Trophoblast cell (in vitro differentiated cells and primary cell): ENCODE measurements around the gene SERPING1.
A peak's percentile ranks its signal among the peaks of the same experiment; 100 is the strongest.

Experiments
- DNase-seq, 2 donors: peaks; one replicate each; pipeline ENCODE4 v3.0.0-alpha.2; 2016
- H2AFZ ChIP-seq: 2 replicates; pipeline ENCODE4 v1.6.1; 2013; ENCODE audit warnings: low read length, moderate library complexity, mild to moderate bottlenecking; ENCODE audit not compliant: insufficient read depth, poor library complexity
- H2AK5ac ChIP-seq: 2 replicates; pipeline ENCODE4 v1.6.1; 2013; ENCODE audit warnings: mild to moderate bottlenecking, low read length
- H2BK120ac ChIP-seq: 2 replicates; pipeline ENCODE4 v1.6.1; 2013; ENCODE audit warnings: low read length, mild to moderate bottlenecking, moderate library complexity; ENCODE audit not compliant: insufficient read depth, poor library complexity
- H2BK12ac ChIP-seq: 2 replicates; pipeline ENCODE4 v1.6.1; 2013; ENCODE audit warnings: mild to moderate bottlenecking, low read length, moderate library complexity
- H2BK5ac ChIP-seq: 2 replicates; pipeline ENCODE4 v1.6.1; 2013; ENCODE audit warnings: low read length, low read depth, moderate library complexity, mild to moderate bottlenecking; ENCODE audit not compliant: poor library complexity
- H3K14ac ChIP-seq: 2 replicates; pipeline ENCODE4 v1.6.1; 2013; ENCODE audit warnings: mild to moderate bottlenecking, low read length
- H3K18ac ChIP-seq: 2 replicates; pipeline ENCODE4 v1.6.1; 2013; ENCODE audit warnings: mild to moderate bottlenecking, low read length
- H3K23ac ChIP-seq: 2 replicates; pipeline ENCODE4 v1.6.1; 2013; ENCODE audit warnings: low read length
- H3K27ac ChIP-seq: 2 replicates; pipeline ENCODE4 v1.5.1; 2013; ENCODE audit warnings: low read depth, mild to moderate bottlenecking, inconsistent platforms, low read length, moderate library complexity
- H3K27me3 ChIP-seq: 2 replicates; pipeline ENCODE4 v1.6.1; 2013; ENCODE audit warnings: inconsistent platforms, mild to moderate bottlenecking, low read length, moderate library complexity; ENCODE audit not compliant: insufficient read depth
- H3K36me3 ChIP-seq, 2 experiments: 1 replicate in 1 of 2; 2 replicates in 1 of 2; pipeline ENCODE4 v1.6.1; 2013; ENCODE audit warnings: low read length in 2 of 2, mild to moderate bottlenecking in 2 of 2, moderate library complexity in 1 of 2; ENCODE audit not compliant: insufficient read depth in 2 of 2, control insufficient read depth in 1 of 2
- H3K4ac ChIP-seq: 2 replicates; pipeline ENCODE4 v1.6.1; 2013; ENCODE audit warnings: low read depth, mild to moderate bottlenecking, low read length, moderate library complexity
- H3K4me1 ChIP-seq, 2 experiments: 1 replicate in 1 of 2; 2 replicates in 1 of 2; pipeline ENCODE4 v1.6.1; 2013; ENCODE audit warnings: low read length in 2 of 2, mild to moderate bottlenecking in 2 of 2, moderate library complexity in 1 of 2; ENCODE audit not compliant: insufficient read depth in 2 of 2, control insufficient read depth in 1 of 2
- H3K4me2 ChIP-seq: 2 replicates; pipeline ENCODE4 v1.6.1; 2013; ENCODE audit warnings: inconsistent platforms, mild to moderate bottlenecking, low read length, moderate library complexity
- H3K4me3 ChIP-seq: 2 replicates; pipeline ENCODE4 v1.5.1; 2013; ENCODE audit warnings: mild to moderate bottlenecking, low read depth, low read length, inconsistent platforms
- H3K79me1 ChIP-seq: one replicate; pipeline ENCODE4 v1.6.1; 2013; ENCODE audit warnings: low read length
- H3K79me2 ChIP-seq: 2 replicates; pipeline ENCODE4 v1.6.1; 2013; ENCODE audit warnings: low read length, mild to moderate bottlenecking; ENCODE audit not compliant: control insufficient read depth, insufficient read depth, poor library complexity
- H3K9ac ChIP-seq: 2 replicates; pipeline ENCODE4 v1.6.1; 2013; ENCODE audit warnings: mild to moderate bottlenecking, low read length
- H3K9me3 ChIP-seq: 2 replicates; pipeline ENCODE4 v1.6.1; 2013; ENCODE audit warnings: low read depth, mild to moderate bottlenecking, control low read depth, inconsistent platforms, low read length; ENCODE audit not compliant: insufficient read depth
- H4K12ac ChIP-seq: 2 replicates; pipeline ENCODE4 v1.6.1; 2013; ENCODE audit warnings: low read depth, mild to moderate bottlenecking, low read length, moderate library complexity
- H4K8ac ChIP-seq: 2 replicates; pipeline ENCODE4 v1.6.1; 2013; ENCODE audit warnings: low read depth, mild to moderate bottlenecking, low read length, moderate library complexity
- H4K91ac ChIP-seq: one replicate; pipeline ENCODE4 v1.6.1; 2013; ENCODE audit warnings: low read depth, mild to moderate bottlenecking, low read length, moderate library complexity
- WGBS: extraction: QIAGEN DNeasy Blood & Tissue Kit; methylation state at CpG from one replicate; pipeline ENCODE4 v1.1.7; 2013; ENCODE audit warnings: missing lambda C conversion rate; ENCODE audit not compliant: insufficient read length, insufficient coverage; ENCODE audit errors: extremely low coverage; 5-methylcytosine and 5-hydroxymethylcytosine counted together

SERPING1 gene

DNA sequence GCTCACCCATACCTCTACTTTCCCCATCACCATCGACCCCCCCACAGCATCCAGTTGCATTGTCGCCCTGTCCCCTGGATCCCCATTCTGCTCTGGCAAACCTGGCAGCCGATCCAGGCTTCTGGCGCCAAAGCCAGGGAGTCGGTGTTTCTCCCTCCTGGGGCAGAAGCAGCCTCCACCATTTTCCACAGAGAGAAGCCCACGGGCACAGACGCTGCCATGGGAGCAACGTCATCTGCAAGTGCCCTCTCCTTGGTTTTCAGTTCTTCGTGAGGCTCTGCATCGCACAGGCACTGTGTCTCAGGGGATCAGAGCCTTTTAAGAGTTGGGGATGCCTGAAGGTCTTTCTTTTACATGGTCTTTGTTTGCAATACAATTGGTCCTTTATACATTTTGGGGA lies 49.9 kb downstream of the SERPING1 start:
- no peak overlapping the region for H2BK12ac ChIP-seq
- no peak overlapping the region for H3K14ac ChIP-seq
- H3K79me1 ChIP-seq: peaks cover 2% of the 10 kb centered on the region
- H3K4me1 ChIP-seq: peaks cover 35 to 36% of the 10 kb centered on the region in 2 experiments
- no peak overlapping the region for H2AK5ac ChIP-seq
- H2BK5ac ChIP-seq: no peak overlapping the region
- H3K9me3 ChIP-seq: no peaks in the 10 kb centered on the region
- no peak overlapping the region for H3K18ac ChIP-seq
- no peaks in the 10 kb centered on the region for H3K36me3 ChIP-seq
- no peak for DNase-seq
- H2AFZ ChIP-seq: no peak overlapping the region
- no peaks in the 10 kb centered on the region for H3K27me3 ChIP-seq
- no peak overlapping the region for H4K91ac ChIP-seq
- no peak overlapping the region for H3K4me3 ChIP-seq
- H3K4ac ChIP-seq: no peak overlapping the region
- no peak overlapping the region for H4K8ac ChIP-seq
- no peak overlapping the region for H3K27ac ChIP-seq
- no peak overlapping the region for H4K12ac ChIP-seq
- no CpG with 5 or more reads among the region's 10 CpGs for WGBS
- no peaks in the 10 kb centered on the region for H3K79me2 ChIP-seq
- no peak overlapping the region for H3K9ac ChIP-seq
- peak overlapping the region; percentile 5 for H3K4me2 ChIP-seq
- no peak overlapping the region for H2BK120ac ChIP-seq
- no peak overlapping the region for H3K23ac ChIP-seq

DNA sequence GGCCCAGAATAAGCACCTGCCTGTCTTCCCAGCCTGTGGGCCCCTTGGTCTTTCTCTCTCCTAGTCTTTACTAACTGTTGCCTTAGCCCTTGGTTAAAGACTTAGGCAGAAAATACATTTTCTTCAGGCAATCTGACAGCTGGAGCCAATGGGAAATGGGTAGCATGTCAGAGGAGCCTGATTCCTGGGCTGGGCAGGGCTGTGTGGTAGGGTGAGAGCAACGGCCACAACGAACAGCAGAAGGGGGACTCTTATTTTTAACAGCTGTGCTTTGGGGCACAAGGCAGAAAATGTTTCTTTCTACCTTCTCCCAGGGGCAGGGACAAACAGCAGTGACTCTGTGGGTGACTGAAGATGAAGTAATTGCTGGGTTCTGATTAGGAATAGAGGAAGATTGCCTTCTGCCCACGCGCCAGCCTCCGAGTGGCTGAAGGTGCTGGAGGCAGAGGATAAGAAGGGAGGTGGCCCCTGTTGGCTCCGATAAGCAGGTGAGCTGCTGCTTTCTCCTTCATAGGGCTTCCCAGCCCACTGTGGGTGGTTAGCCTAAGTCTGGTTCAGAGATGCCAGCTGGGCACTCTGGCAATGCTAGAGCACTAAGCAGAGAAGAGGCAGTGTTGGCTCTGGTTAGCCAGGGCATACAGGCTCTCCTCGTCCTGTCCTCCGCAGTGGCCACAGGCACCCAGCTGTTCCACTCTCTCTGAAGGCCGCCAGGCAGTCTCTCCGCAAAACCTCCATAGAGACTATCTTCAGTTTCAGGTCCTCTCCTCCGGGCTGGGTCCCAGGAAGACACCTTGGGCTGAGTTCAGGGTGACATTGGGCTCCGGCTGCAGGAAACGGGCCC lies 50.7 kb downstream of the SERPING1 start:
- no CpG with 5 or more reads among the region's 13 CpGs for WGBS
- no peak overlapping the region for H3K4ac ChIP-seq
- H4K91ac ChIP-seq: no peak overlapping the region

DNA sequence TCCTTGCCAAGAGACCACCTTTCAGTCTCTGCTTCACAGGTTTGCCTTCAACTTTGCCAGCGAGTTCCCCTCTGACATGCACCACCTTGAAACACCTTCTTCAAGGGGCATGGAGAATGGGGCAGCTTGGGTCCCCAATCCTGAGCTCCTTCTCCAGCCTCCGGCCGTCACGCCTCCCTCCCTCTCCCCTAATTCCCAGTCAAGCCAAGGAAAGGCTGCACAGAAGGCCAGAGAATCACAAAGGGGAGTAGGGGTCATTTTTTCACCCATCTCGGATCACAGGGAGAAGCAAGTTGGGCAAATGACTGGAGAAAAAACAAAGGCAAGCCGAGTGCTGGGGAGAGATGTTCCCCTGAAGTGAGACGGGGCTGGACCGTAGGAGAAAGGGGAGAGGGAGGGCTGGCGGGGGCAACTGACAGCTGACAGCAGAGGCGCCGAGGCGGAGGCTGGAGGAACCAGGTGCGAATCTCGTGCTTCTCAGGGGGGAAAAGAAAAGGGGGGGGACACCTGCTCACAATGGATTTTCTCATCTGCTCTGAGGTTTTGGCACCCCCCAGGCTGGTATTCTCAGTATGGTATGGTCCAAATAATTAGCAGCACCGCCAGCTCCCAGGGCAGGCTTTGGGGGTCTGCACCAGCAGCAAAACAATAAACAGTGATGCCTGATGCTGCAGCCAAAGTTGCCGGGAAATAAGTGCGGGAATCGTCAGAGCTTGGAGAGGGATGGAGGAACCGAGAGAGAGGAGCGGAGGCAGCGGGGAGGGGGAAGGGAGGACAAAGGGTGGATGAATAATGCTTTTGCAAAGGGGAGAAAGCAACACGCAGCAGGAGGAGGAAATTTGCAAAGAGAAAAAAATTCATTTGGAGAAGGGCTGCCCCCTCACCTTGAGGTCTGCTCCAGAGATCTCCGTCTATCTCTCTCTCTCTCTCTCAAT lies 51.6 kb downstream of the SERPING1 start:
- H3K36me3 ChIP-seq: no peaks in the 10 kb centered on the region
- H3K79me2 ChIP-seq: no peaks in the 10 kb centered on the region
- peak overlapping the region; percentile 40 for H4K12ac ChIP-seq
- H4K8ac ChIP-seq: no peak overlapping the region
- no peak overlapping the region for H3K14ac ChIP-seq
- no peak overlapping the region for H2AK5ac ChIP-seq
- WGBS: no CpG with 5 or more reads among the region's 23 CpGs
- peaks cover 2% of the 10 kb centered on the region for H3K79me1 ChIP-seq
- peak overlapping the region; percentile 32 for H3K4me3 ChIP-seq
- no peak overlapping the region for H2AFZ ChIP-seq
- no peak overlapping the region for H2BK120ac ChIP-seq
- peaks cover 35 to 36% of the 10 kb centered on the region in 2 experiments for H3K4me1 ChIP-seq
- H3K9me3 ChIP-seq: no peaks in the 10 kb centered on the region
- no peaks in the 10 kb centered on the region for H3K27me3 ChIP-seq
- peak overlapping the region; percentile 48 for H3K4me2 ChIP-seq
- no peak overlapping the region for H3K4ac ChIP-seq
- no peak overlapping the region for H3K18ac ChIP-seq
- DNase-seq: peak in 1 of 2 donors; percentile 41
- no peak overlapping the region for H3K27ac ChIP-seq
- H4K91ac ChIP-seq: no peak overlapping the region
- H2BK12ac ChIP-seq: no peak overlapping the region
- H3K23ac ChIP-seq: no peak overlapping the region
- no peak overlapping the region for H3K9ac ChIP-seq
- H2BK5ac ChIP-seq: no peak overlapping the region

More for the DNA sequence above, 50.7 kb downstream of the SERPING1 start:
- Histone ChIP-seq H3K14ac (no peak overlapping the region), H3K79me1 (peaks cover 2% of the 10 kb centered on the region), H3K4me2 (no peak overlapping the region), H2BK5ac (no peak overlapping the region), H2AK5ac (no peak overlapping the region), H2AFZ (no peak overlapping the region), H4K12ac (no peak overlapping the region), H3K18ac (no peak overlapping the region), H3K4me3 (no peak overlapping the region), H3K9ac (no peak overlapping the region), H3K23ac (no peak overlapping the region), H2BK120ac (no peak overlapping the region), H3K79me2 (no peaks in the 10 kb centered on the region), H3K27ac (no peak overlapping the region), H3K9me3 (no peaks in the 10 kb centered on the region), H3K36me3 (no peaks in the 10 kb centered on the region), H4K8ac (no peak overlapping the region), H3K27me3 (no peaks in the 10 kb centered on the region), H2BK12ac (no peak overlapping the region), H3K4me1 (peaks cover 35 to 36% of the 10 kb centered on the region in 2 experiments)
- no peak for DNase-seq

DNA sequence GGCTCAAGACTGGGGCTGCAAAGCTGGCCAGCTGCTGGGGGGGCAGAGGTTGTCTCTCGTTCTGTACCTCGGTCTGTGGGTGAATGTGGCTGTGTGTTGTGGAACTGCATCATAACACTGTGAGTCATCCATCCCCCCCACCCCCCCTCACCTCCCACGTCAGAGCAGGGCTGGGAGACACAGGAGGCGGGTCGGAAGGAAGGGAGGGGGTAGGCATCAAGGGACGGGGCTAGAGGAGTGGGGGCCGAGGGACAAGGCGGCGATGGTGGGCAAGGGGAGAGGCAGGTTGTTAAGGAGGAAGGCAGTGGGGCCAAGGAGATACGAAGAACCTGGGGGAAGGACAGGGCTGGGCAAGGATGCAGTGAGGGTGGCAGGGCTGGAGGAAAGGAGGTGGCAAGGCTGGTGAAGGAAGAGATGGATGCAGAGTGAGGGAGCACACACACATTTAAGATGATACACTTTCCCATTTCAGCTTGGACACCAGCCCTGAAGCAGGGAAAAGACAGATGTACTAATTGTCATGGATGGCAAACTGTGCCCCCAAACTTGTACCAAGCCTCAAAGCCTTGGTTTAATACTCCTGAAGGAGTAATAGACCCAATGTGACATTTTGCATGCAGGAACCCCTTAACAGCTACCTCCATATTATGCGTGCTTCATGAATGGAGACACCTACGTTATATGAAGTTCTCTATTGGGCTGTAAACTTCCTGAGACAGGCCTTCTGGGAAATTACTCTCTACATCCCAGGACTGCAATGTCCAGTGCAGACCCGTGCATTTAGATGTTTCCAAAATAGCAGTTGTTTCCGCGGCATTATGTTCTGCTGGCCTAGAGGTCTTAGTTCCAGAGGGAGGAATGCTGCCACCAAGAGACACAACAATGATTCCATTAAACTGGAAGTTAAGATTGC lies 52.6 kb downstream of the SERPING1 start, which contains the start of gene YPEL4:
TSS of gene YPEL4 (minus strand) at position 87 of the 913 bp plus-strand sequence. CDS start 2,805 bp downstream, outside the sequence.
- H4K91ac ChIP-seq: no peak within 1 kb of the TSS
- peak; percentile 60 to 69 for DNase-seq
- no CpG with 5 or more reads among the region's 15 CpGs for whole genome bisulfite sequencing

More for the DNA sequence above, 52.6 kb downstream of the SERPING1 start, which contains the start of gene YPEL4:
- Histone ChIP-seq H3K79me1 (peaks cover 2% of the 10 kb centered on the region), H4K8ac (no peak within 1 kb of the TSS), H3K9ac (no peak within 1 kb of the TSS), H3K23ac (no peak within 1 kb of the TSS), H2BK120ac (no peak within 1 kb of the TSS), H3K36me3 (no peaks in the 10 kb centered on the region), H3K18ac (peak within 1 kb of the TSS; percentile 1), H2BK12ac (no peak within 1 kb of the TSS), H3K4ac (no peak within 1 kb of the TSS), H3K79me2 (no peaks in the 10 kb centered on the region), H3K27ac (no peak within 1 kb of the TSS), H3K4me3 (peak within 1 kb of the TSS; percentile 32), H3K14ac (peak within 1 kb of the TSS; percentile 2), H3K9me3 (no peaks in the 10 kb centered on the region), H3K4me1 (peaks cover 35 to 36% of the 10 kb centered on the region in 2 experiments), H2AK5ac (no peak within 1 kb of the TSS), H2BK5ac (no peak within 1 kb of the TSS), H4K12ac (peak within 1 kb of the TSS; percentile 40), H2AFZ (no peak within 1 kb of the TSS), H3K27me3 (no peaks in the 10 kb centered on the region), H3K4me2 (peak within 1 kb of the TSS; percentile 48)
